Trophoblast cell (in vitro differentiated cells and primary cell): ENCODE data around the gene SPACA4.

Experiments used
- DNase-seq, 2 donors: peaks; one replicate each; pipeline ENCODE4 v3.0.0-alpha.2; 2016
- H2AFZ ChIP-seq: 2 replicates; pipeline ENCODE4 v1.6.1; 2013; ENCODE audit warnings: low read length, moderate library complexity, mild to moderate bottlenecking; ENCODE audit not compliant: insufficient read depth, poor library complexity
- H2AK5ac ChIP-seq: 2 replicates; pipeline ENCODE4 v1.6.1; 2013; ENCODE audit warnings: mild to moderate bottlenecking, low read length
- H2BK120ac ChIP-seq: 2 replicates; pipeline ENCODE4 v1.6.1; 2013; ENCODE audit warnings: low read length, mild to moderate bottlenecking, moderate library complexity; ENCODE audit not compliant: insufficient read depth, poor library complexity
- H2BK12ac ChIP-seq: 2 replicates; pipeline ENCODE4 v1.6.1; 2013; ENCODE audit warnings: mild to moderate bottlenecking, low read length, moderate library complexity
- H2BK5ac ChIP-seq: 2 replicates; pipeline ENCODE4 v1.6.1; 2013; ENCODE audit warnings: low read length, low read depth, moderate library complexity, mild to moderate bottlenecking; ENCODE audit not compliant: poor library complexity
- H3K14ac ChIP-seq: 2 replicates; pipeline ENCODE4 v1.6.1; 2013; ENCODE audit warnings: mild to moderate bottlenecking, low read length
- H3K18ac ChIP-seq: 2 replicates; pipeline ENCODE4 v1.6.1; 2013; ENCODE audit warnings: mild to moderate bottlenecking, low read length
- H3K23ac ChIP-seq: 2 replicates; pipeline ENCODE4 v1.6.1; 2013; ENCODE audit warnings: low read length
- H3K27ac ChIP-seq: 2 replicates; pipeline ENCODE4 v1.5.1; 2013; ENCODE audit warnings: low read depth, mild to moderate bottlenecking, inconsistent platforms, low read length, moderate library complexity
- H3K27me3 ChIP-seq: 2 replicates; pipeline ENCODE4 v1.6.1; 2013; ENCODE audit warnings: inconsistent platforms, mild to moderate bottlenecking, low read length, moderate library complexity; ENCODE audit not compliant: insufficient read depth
- H3K36me3 ChIP-seq, 2 experiments: 1 replicate in 1 of 2; 2 replicates in 1 of 2; pipeline ENCODE4 v1.6.1; 2013; ENCODE audit warnings: low read length in 2 of 2, mild to moderate bottlenecking in 2 of 2, moderate library complexity in 1 of 2; ENCODE audit not compliant: insufficient read depth in 2 of 2, control insufficient read depth in 1 of 2
- H3K4ac ChIP-seq: 2 replicates; pipeline ENCODE4 v1.6.1; 2013; ENCODE audit warnings: low read depth, mild to moderate bottlenecking, low read length, moderate library complexity
- H3K4me1 ChIP-seq, 2 experiments: 1 replicate in 1 of 2; 2 replicates in 1 of 2; pipeline ENCODE4 v1.6.1; 2013; ENCODE audit warnings: low read length in 2 of 2, mild to moderate bottlenecking in 2 of 2, moderate library complexity in 1 of 2; ENCODE audit not compliant: insufficient read depth in 2 of 2, control insufficient read depth in 1 of 2
- H3K4me2 ChIP-seq: 2 replicates; pipeline ENCODE4 v1.6.1; 2013; ENCODE audit warnings: inconsistent platforms, mild to moderate bottlenecking, low read length, moderate library complexity
- H3K4me3 ChIP-seq: 2 replicates; pipeline ENCODE4 v1.5.1; 2013; ENCODE audit warnings: mild to moderate bottlenecking, low read depth, low read length, inconsistent platforms
- H3K79me1 ChIP-seq: one replicate; pipeline ENCODE4 v1.6.1; 2013; ENCODE audit warnings: low read length
- H3K79me2 ChIP-seq: 2 replicates; pipeline ENCODE4 v1.6.1; 2013; ENCODE audit warnings: low read length, mild to moderate bottlenecking; ENCODE audit not compliant: control insufficient read depth, insufficient read depth, poor library complexity
- H3K9ac ChIP-seq: 2 replicates; pipeline ENCODE4 v1.6.1; 2013; ENCODE audit warnings: mild to moderate bottlenecking, low read length
- H3K9me3 ChIP-seq: 2 replicates; pipeline ENCODE4 v1.6.1; 2013; ENCODE audit warnings: low read depth, mild to moderate bottlenecking, control low read depth, inconsistent platforms, low read length; ENCODE audit not compliant: insufficient read depth
- H4K12ac ChIP-seq: 2 replicates; pipeline ENCODE4 v1.6.1; 2013; ENCODE audit warnings: low read depth, mild to moderate bottlenecking, low read length, moderate library complexity
- H4K8ac ChIP-seq: 2 replicates; pipeline ENCODE4 v1.6.1; 2013; ENCODE audit warnings: low read depth, mild to moderate bottlenecking, low read length, moderate library complexity
- H4K91ac ChIP-seq: one replicate; pipeline ENCODE4 v1.6.1; 2013; ENCODE audit warnings: low read depth, mild to moderate bottlenecking, low read length, moderate library complexity
- WGBS: extraction: QIAGEN DNeasy Blood & Tissue Kit; methylation state at CpG from one replicate; pipeline ENCODE4 v1.1.7; 2013; ENCODE audit warnings: missing lambda C conversion rate; ENCODE audit not compliant: insufficient read length, insufficient coverage; ENCODE audit errors: extremely low coverage; 5-methylcytosine and 5-hydroxymethylcytosine counted together

Gene SPACA4

GRCh38 chr19:48561412-48561811 is 45.1 kb upstream of the SPACA4 start:
- no peak overlapping the region for H2AFZ ChIP-seq
- no peak overlapping the region for H3K23ac ChIP-seq
- H3K36me3 ChIP-seq, result no peaks in the 10 kb centered on the region
- no peak overlapping the region for H4K8ac ChIP-seq
- H3K4ac ChIP-seq, result no peak overlapping the region
- no peak overlapping the region for H3K18ac ChIP-seq
- H3K9ac ChIP-seq, result no peak overlapping the region
- no CpG with 5 or more reads among the region's 11 CpGs for WGBS
- no peak overlapping the region for H2BK12ac ChIP-seq
- no peaks in the 10 kb centered on the region for H3K27me3 ChIP-seq
- H3K4me2 ChIP-seq, result no peak overlapping the region
- no peaks in the 10 kb centered on the region for H3K79me2 ChIP-seq
- DNase-seq, result no peak
- H3K79me1 ChIP-seq, result peaks cover under 1% of the 10 kb centered on the region
- H3K9me3 ChIP-seq, result no peaks in the 10 kb centered on the region
- H3K4me1 ChIP-seq, result peaks cover under 1 to 2% of the 10 kb centered on the region in 2 experiments
- H3K14ac ChIP-seq, result no peak overlapping the region
- H3K4me3 ChIP-seq, result no peak overlapping the region
- H3K27ac ChIP-seq, result no peak overlapping the region
- H4K12ac ChIP-seq, result no peak overlapping the region
- H2AK5ac ChIP-seq, result no peak overlapping the region
- H2BK120ac ChIP-seq, result no peak overlapping the region
- H4K91ac ChIP-seq, result no peak overlapping the region
- no peak overlapping the region for H2BK5ac ChIP-seq

GRCh38 chr19:48565090-48565489 is 41.5 kb upstream of the SPACA4 start:
- Histone ChIP-seq H2BK120ac (no peak overlapping the region), H3K4me3 (no peak overlapping the region), H3K79me1 (peaks cover 4% of the 10 kb centered on the region), H3K79me2 (peaks cover 3% of the 10 kb centered on the region), H4K8ac (no peak overlapping the region), H3K14ac (no peak overlapping the region), H3K27me3 (no peaks in the 10 kb centered on the region), H3K9me3 (no peaks in the 10 kb centered on the region), H2AK5ac (no peak overlapping the region), H3K36me3 (no peaks in the 10 kb centered on the region), H3K23ac (no peak overlapping the region), H4K91ac (no peak overlapping the region), H3K4me1 (peaks cover 7 to 9% of the 10 kb centered on the region in 2 experiments), H3K4me2 (no peak overlapping the region), H3K18ac (no peak overlapping the region), H3K9ac (no peak overlapping the region), H4K12ac (no peak overlapping the region), H2AFZ (no peak overlapping the region), H3K4ac (no peak overlapping the region), H2BK12ac (no peak overlapping the region), H2BK5ac (no peak overlapping the region), H3K27ac (no peak overlapping the region)
- peak; percentile 85 to 90 for DNase-seq
- no CpG with 5 or more reads among the region's 7 CpGs for WGBS

GRCh38 chr19:48568345-48568886 is 38.1 kb upstream of the SPACA4 start:
- H4K12ac ChIP-seq, result no peak overlapping the region
- H3K4me1 ChIP-seq, result peaks cover 15 to 17% of the 10 kb centered on the region in 2 experiments
- peak overlapping the region; percentile 53 for H3K4me2 ChIP-seq
- H3K9ac ChIP-seq, result no peak overlapping the region
- H2BK5ac ChIP-seq, result peak overlapping the region; percentile 26
- no peaks in the 10 kb centered on the region for H3K36me3 ChIP-seq
- no peaks in the 10 kb centered on the region for H3K27me3 ChIP-seq
- H3K14ac ChIP-seq, result peak overlapping the region; percentile 11
- H3K18ac ChIP-seq, result peak overlapping the region; percentile 52
- H2BK12ac ChIP-seq, result peak overlapping the region; percentile 78
- no peak overlapping the region for H3K4ac ChIP-seq
- DNase-seq, result peak; percentile 40 to 78
- WGBS, result no CpG with 5 or more reads among the region's 19 CpGs
- peaks cover 7% of the 10 kb centered on the region for H3K79me1 ChIP-seq
- peak overlapping the region; percentile 60 for H2BK120ac ChIP-seq
- no peak overlapping the region for H3K23ac ChIP-seq
- peak overlapping the region; percentile 58 for H2AFZ ChIP-seq
- peak overlapping the region; percentile 71 for H4K8ac ChIP-seq
- H3K79me2 ChIP-seq, result peaks cover 4% of the 10 kb centered on the region
- H4K91ac ChIP-seq, result peak overlapping the region; percentile 28
- no peak overlapping the region for H3K4me3 ChIP-seq
- H3K27ac ChIP-seq, result peak overlapping the region; percentile 42
- no peaks in the 10 kb centered on the region for H3K9me3 ChIP-seq
- no peak overlapping the region for H2AK5ac ChIP-seq

GRCh38 chr19:48569814-48570213 is 36.7 kb upstream of the SPACA4 start:
- H3K4ac ChIP-seq, result no peak overlapping the region
- no peak overlapping the region for H3K23ac ChIP-seq
- H3K79me1 ChIP-seq, result peaks cover 7% of the 10 kb centered on the region
- H2BK120ac ChIP-seq, result no peak overlapping the region
- H3K9ac ChIP-seq, result no peak overlapping the region
- H3K4me3 ChIP-seq, result no peak overlapping the region
- no peaks in the 10 kb centered on the region for H3K9me3 ChIP-seq
- H3K36me3 ChIP-seq, result no peaks in the 10 kb centered on the region
- no peak overlapping the region for H4K91ac ChIP-seq
- H4K12ac ChIP-seq, result no peak overlapping the region
- no peak overlapping the region for H3K18ac ChIP-seq
- H3K79me2 ChIP-seq, result peaks cover 5% of the 10 kb centered on the region
- H3K27ac ChIP-seq, result no peak overlapping the region
- H2BK5ac ChIP-seq, result no peak overlapping the region
- no peak overlapping the region for H2BK12ac ChIP-seq
- peak in 1 of 2 donors; percentile 32 for DNase-seq
- no peak overlapping the region for H4K8ac ChIP-seq
- H3K4me1 ChIP-seq, result peaks cover 18 to 19% of the 10 kb centered on the region in 2 experiments
- no peaks in the 10 kb centered on the region for H3K27me3 ChIP-seq
- no peak overlapping the region for H2AK5ac ChIP-seq
- no peak overlapping the region for H3K4me2 ChIP-seq
- WGBS, result no CpG with 5 or more reads among the region's 11 CpGs
- H3K14ac ChIP-seq, result no peak overlapping the region
- H2AFZ ChIP-seq, result no peak overlapping the region
